Astrocyte (in vitro differentiated cells and primary cell): ENCODE results near the gene CSNK1D. TPM values are rescaled to one million over a fixed set of nuclear protein-coding genes. Genes with fewer than 3 reads are reported as not detected.

Experiments
- DNase-seq: peaks from one replicate; pipeline ENCODE4 v3.0.0-alpha.2; 2010; ENCODE audit warnings: low read depth
- FAIRE-seq: peaks from 2 replicates; lab custom pipeline; 2011; peaks lifted over from hg19 to GRCh38; lab: Jason Lieb, UNC
- H2AFZ ChIP-seq: 2 replicates; pipeline ENCODE4 v1.6.0; 2012; ENCODE audit warnings: low read depth, low read length, inconsistent platforms
- H3K27ac ChIP-seq: 2 replicates; pipeline ENCODE4 v1.5.1; 2011; ENCODE audit warnings: low read depth, low read length, inconsistent platforms
- H3K27me3 ChIP-seq: 2 replicates; pipeline ENCODE4 v1.6.0; 2011; ENCODE audit warnings: low read length, inconsistent platforms; ENCODE audit not compliant: insufficient read depth
- H3K36me3 ChIP-seq: 2 replicates; pipeline ENCODE4 v1.5.1; 2011; ENCODE audit warnings: low read length, inconsistent platforms; ENCODE audit not compliant: insufficient read depth
- H3K4me1 ChIP-seq: 2 replicates; pipeline ENCODE4 v1.5.1; 2011; ENCODE audit warnings: low read length, inconsistent platforms; ENCODE audit not compliant: insufficient read depth
- H3K4me2 ChIP-seq: 2 replicates; pipeline ENCODE4 v1.6.0; 2012; ENCODE audit warnings: low read length, inconsistent platforms
- H3K4me3 ChIP-seq: 2 replicates; pipeline ENCODE4 v1.5.1; 2011; ENCODE audit warnings: low read depth, mild to moderate bottlenecking, low read length, inconsistent platforms; ENCODE audit not compliant: insufficient read depth
- H3K79me2 ChIP-seq: 2 replicates; pipeline ENCODE4 v1.6.0; 2012; ENCODE audit warnings: mild to moderate bottlenecking, low read length, inconsistent platforms; ENCODE audit not compliant: insufficient read depth
- H3K9ac ChIP-seq: 2 replicates; pipeline ENCODE4 v1.6.0; 2012; ENCODE audit warnings: mild to moderate bottlenecking, low read length, inconsistent platforms
- H3K9me3 ChIP-seq: 2 replicates; pipeline ENCODE4 v1.5.1; 2012; ENCODE audit warnings: low read depth, mild to moderate bottlenecking, low read length, inconsistent platforms; ENCODE audit not compliant: insufficient read depth
- H4K20me1 ChIP-seq: 2 replicates; pipeline ENCODE4 v1.6.0; 2012; ENCODE audit warnings: low read length, inconsistent platforms; ENCODE audit not compliant: insufficient read depth
- H3K27ac Mint-ChIP-seq: one replicate; pipeline ENCODE4 v1.8.0; 2021; ENCODE audit warnings: mild to moderate bottlenecking, mixed read lengths; ENCODE audit not compliant: unreplicated experiment
- H3K27me3 Mint-ChIP-seq: one replicate; pipeline ENCODE4 v1.8.0; 2021; ENCODE audit warnings: low read depth, mixed read lengths; ENCODE audit not compliant: unreplicated experiment
- H3K36me3 Mint-ChIP-seq: one replicate; pipeline ENCODE4 v1.8.0; 2021; ENCODE audit warnings: low read depth, mixed read lengths; ENCODE audit not compliant: unreplicated experiment
- H3K4me1 Mint-ChIP-seq: one replicate; pipeline ENCODE4 v1.8.0; 2021; ENCODE audit warnings: low read depth, mixed read lengths; ENCODE audit not compliant: unreplicated experiment
- H3K4me3 Mint-ChIP-seq: one replicate; pipeline ENCODE4 v1.8.0; 2021; ENCODE audit warnings: mild to moderate bottlenecking, moderate library complexity, mixed read lengths; ENCODE audit not compliant: unreplicated experiment
- H3K9me3 Mint-ChIP-seq: one replicate; pipeline ENCODE4 v1.8.0; 2021; ENCODE audit warnings: mild to moderate bottlenecking, mixed read lengths; ENCODE audit not compliant: unreplicated experiment
- CTCF ChIP-seq: IDR thresholded peaks from 2 replicates; pipeline ENCODE4 v1.5.1; 2011; ENCODE audit warnings: low read depth, mild to moderate bottlenecking, inconsistent platforms, low read length, moderate library complexity; ENCODE audit not compliant: insufficient read depth
- EZH2 ChIP-seq: IDR thresholded peaks from 2 replicates; pipeline ENCODE4 v1.6.1; 2012; ENCODE audit warnings: mild to moderate bottlenecking, low read length, inconsistent platforms; ENCODE audit not compliant: insufficient read depth
- total RNA-seq: library from RNA; stranded (reverse); gene quantifications from 2 replicates; pipeline ENCODE4 v1.2.1, GENCODE V29; 2021

The CSNK1D gene
- total RNA-seq, 1 donor from 2014 or later = 153 TPM

- Mint-ChIP-seq H3K36me3 (peaks cover 3% of the 10 kb centered on the region), H3K27ac (no peak overlapping the region), H3K4me1 (peaks cover 10% of the 10 kb centered on the region), H3K4me3 (no peak overlapping the region), H3K9me3 (no peaks in the 10 kb centered on the region), H3K27me3 (no peaks in the 10 kb centered on the region)
- Histone ChIP-seq H2AFZ (no peak overlapping the region), H3K4me3 (no peak overlapping the region), H4K20me1 (peaks cover 81% of the 10 kb centered on the region), H3K79me2 (peaks cover 72% of the 10 kb centered on the region), H3K27me3 (no peaks in the 10 kb centered on the region), H3K27ac (no peak overlapping the region), H3K9ac (no peak overlapping the region), H3K36me3 (peaks cover 2% of the 10 kb centered on the region), H3K4me2 (no peak overlapping the region), H3K9me3 (no peaks in the 10 kb centered on the region), H3K4me1 (peaks cover 60% of the 10 kb centered on the region)
- DNase-seq (no peak), FAIRE-seq (no peak)
- TF ChIP-seq CTCF (no peak), EZH2 (no peak)
These were observed 39.1 kb downstream of the CSNK1D start for GRCh38 chr17:82234211-82235055.

GRCh38 chr17:82232876-82233785 is 40.4 kb downstream of the CSNK1D start:
- H3K27me3 ChIP-seq = no peaks in the 10 kb centered on the region
- no peak overlapping the region for H3K27ac Mint-ChIP-seq

More at GRCh38 chr17:82232876-82233785, 40.4 kb downstream of the CSNK1D start:
- H3K4me2 ChIP-seq = no peak overlapping the region
- no peaks in the 10 kb centered on the region for H3K9me3 Mint-ChIP-seq
- no peaks in the 10 kb centered on the region for H3K9me3 ChIP-seq
- peaks cover 70% of the 10 kb centered on the region for H4K20me1 ChIP-seq
- no peak overlapping the region for H3K27ac ChIP-seq
- H3K9ac ChIP-seq = no peak overlapping the region
- no peak overlapping the region for H3K4me3 Mint-ChIP-seq
- peaks cover 4% of the 10 kb centered on the region for H3K4me1 Mint-ChIP-seq
- peaks cover 50% of the 10 kb centered on the region for H3K4me1 ChIP-seq
- no peak for DNase-seq
- FAIRE-seq = no peak
- no peak for TF ChIP-seq EZH2
- no peak for TF ChIP-seq CTCF
- H3K27me3 Mint-ChIP-seq = no peaks in the 10 kb centered on the region
- H3K36me3 Mint-ChIP-seq = no peaks in the 10 kb centered on the region
- H3K79me2 ChIP-seq = peaks cover 75% of the 10 kb centered on the region
- H3K4me3 ChIP-seq = no peak overlapping the region
- no peak overlapping the region for H2AFZ ChIP-seq
- no peaks in the 10 kb centered on the region for H3K36me3 ChIP-seq
